ENCODE data around the gene CTSZ. TPM values are rescaled to one million over a fixed set of nuclear protein-coding genes. Genes with fewer than 3 reads are reported as not detected.

Gene CTSZ
- total RNA-seq, 1 experiment from 2014 or later, result 113 TPM

DNA sequence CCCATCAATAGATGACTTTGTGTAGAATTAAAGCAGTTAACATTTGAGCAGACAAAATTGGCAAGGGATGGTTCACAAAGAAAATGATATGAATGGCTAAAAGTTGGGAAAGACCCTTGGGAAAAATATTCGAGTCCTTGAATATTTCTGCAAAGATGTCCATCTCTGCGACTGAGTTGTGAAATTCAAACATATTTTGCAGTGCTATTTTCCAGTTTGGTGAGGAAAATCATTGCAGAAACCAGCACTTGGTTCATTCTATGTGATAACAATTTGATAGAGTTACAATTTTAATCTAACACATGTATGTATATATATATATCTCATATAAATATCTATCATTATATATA is 41.6 kb upstream of the CTSZ start:
- POLR2A ChIA-PET, result no interaction called here
- Histone ChIP-seq H3K4me1 (ENCODE audit: control insufficient read depth, insufficient read depth, low read length) (peaks cover 3% of the 10 kb centered on the region; the same call in 1 of the 2 replicates), H3K36me3 (ENCODE audit: control insufficient read depth, insufficient read depth, low read length) (no peaks in the 10 kb centered on the region), H3K4me3 (ENCODE audit: low read depth in 2 of 2, low read length in 2 of 2) (no peak overlapping the region), H3K27me3 (ENCODE audit: control insufficient read depth, insufficient read depth, low read length) (peaks cover 8% of the 10 kb centered on the region; the same call in 1 of the 2 replicates), H3K9me3 (ENCODE audit: control insufficient read depth, insufficient read depth, low read depth, low read length) (no peaks in the 10 kb centered on the region), H3K27ac (ENCODE audit: low read length) (no peak overlapping the region)
- TF ChIP-seq TCF7L2 (IDR thresholded peaks at IDR 0.05; ENCODE audit: low read depth, low read length), result no peak
- TF ChIP-seq, protein P1, sequence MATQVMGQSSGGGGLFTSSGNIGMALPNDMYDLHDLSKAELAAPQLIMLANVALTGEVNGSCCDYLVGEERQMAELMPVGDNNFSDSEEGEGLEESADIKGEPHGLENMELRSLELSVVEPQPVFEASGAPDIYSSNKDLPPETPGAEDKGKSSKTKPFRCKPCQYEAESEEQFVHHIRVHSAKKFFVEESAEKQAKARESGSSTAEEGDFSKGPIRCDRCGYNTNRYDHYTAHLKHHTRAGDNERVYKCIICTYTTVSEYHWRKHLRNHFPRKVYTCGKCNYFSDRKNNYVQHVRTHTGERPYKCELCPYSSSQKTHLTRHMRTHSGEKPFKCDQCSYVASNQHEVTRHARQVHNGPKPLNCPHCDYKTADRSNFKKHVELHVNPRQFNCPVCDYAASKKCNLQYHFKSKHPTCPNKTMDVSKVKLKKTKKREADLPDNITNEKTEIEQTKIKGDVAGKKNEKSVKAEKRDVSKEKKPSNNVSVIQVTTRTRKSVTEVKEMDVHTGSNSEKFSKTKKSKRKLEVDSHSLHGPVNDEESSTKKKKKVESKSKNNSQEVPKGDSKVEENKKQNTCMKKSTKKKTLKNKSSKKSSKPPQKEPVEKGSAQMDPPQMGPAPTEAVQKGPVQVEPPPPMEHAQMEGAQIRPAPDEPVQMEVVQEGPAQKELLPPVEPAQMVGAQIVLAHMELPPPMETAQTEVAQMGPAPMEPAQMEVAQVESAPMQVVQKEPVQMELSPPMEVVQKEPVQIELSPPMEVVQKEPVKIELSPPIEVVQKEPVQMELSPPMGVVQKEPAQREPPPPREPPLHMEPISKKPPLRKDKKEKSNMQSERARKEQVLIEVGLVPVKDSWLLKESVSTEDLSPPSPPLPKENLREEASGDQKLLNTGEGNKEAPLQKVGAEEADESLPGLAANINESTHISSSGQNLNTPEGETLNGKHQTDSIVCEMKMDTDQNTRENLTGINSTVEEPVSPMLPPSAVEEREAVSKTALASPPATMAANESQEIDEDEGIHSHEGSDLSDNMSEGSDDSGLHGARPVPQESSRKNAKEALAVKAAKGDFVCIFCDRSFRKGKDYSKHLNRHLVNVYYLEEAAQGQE (IDR thresholded peaks at IDR 0.05; ENCODE audit: insufficient read depth in 1 of 2, low read depth in 2 of 2, low read length in 1 of 2), result no peak
- TF ChIP-seq POLR2AphosphoS5 (IDR thresholded peaks at IDR 0.05; ENCODE audit: low read depth, low read length), result no peak
- TF ChIP-seq, protein P2, sequence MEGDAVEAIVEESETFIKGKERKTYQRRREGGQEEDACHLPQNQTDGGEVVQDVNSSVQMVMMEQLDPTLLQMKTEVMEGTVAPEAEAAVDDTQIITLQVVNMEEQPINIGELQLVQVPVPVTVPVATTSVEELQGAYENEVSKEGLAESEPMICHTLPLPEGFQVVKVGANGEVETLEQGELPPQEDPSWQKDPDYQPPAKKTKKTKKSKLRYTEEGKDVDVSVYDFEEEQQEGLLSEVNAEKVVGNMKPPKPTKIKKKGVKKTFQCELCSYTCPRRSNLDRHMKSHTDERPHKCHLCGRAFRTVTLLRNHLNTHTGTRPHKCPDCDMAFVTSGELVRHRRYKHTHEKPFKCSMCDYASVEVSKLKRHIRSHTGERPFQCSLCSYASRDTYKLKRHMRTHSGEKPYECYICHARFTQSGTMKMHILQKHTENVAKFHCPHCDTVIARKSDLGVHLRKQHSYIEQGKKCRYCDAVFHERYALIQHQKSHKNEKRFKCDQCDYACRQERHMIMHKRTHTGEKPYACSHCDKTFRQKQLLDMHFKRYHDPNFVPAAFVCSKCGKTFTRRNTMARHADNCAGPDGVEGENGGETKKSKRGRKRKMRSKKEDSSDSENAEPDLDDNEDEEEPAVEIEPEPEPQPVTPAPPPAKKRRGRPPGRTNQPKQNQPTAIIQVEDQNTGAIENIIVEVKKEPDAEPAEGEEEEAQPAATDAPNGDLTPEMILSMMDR (IDR thresholded peaks at IDR 0.05), result no peak
- TF ChIP-seq SIN3A (IDR thresholded peaks at IDR 0.05; ENCODE audit: borderline replicate concordance, insufficient read depth, low read depth, low read length), result no peak
- intact Hi-C loops (cut with micrococcal nuclease; ENCODE audit: unreplicated experiment), result no loop called here
- CTCF ChIA-PET, result no interaction called here
- ATAC-seq (no peak), DNase-seq (ENCODE audit: low read depth, low spot score) (no peak)
- no TSS peak for BruUV-seq (replicated peaks)
- in situ Hi-C loops (cut with HindIII; ENCODE audit: low pct_unique_long_range_greater_than_20kb, low sequenced_read_pairs), result no loop called here

DNA sequence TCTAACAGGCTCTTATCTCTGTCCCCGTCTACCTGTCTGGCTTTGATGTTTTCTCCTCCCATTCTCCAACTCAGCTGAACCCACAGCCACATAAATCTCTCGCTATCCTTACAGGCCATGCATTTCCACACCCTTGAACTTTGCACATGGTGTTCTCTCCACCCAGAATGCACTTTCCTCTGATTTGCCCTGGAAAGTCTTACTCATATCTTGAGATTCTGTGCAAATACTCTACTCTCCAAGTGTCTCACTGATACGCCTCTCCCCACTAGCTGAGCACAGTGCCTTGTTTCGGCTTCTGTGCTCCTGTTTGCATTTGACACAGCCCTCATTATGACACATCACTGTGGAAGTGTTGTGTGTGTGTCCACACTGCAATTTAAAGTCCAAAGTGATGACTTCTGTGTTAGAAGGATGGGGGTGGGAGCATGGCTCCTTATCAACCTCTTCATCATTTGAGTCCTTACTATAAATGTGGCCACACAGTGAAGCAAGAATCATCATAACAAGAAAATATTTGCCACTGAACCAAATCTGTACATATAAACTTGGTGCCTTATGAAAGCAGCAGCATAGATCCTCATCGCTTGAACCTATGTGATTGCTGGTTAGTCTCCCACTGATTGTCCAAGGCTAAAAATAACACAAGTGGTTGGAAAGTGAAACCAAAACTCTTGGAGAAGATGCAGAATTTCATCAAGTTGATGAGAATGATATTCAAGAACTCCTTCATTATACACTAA is 41.1 kb upstream of the CTSZ start:
- H3K36me3 ChIP-seq (ENCODE audit: control insufficient read depth, insufficient read depth, low read length), result no peaks in the 10 kb centered on the region
- ChIA-PET POLR2A (no interaction called here), CTCF (no interaction called here)
- DNase-seq (ENCODE audit: low read depth, low spot score) (no peak), ATAC-seq (no peak)
- in situ Hi-C loops (cut with HindIII; ENCODE audit: low pct_unique_long_range_greater_than_20kb, low sequenced_read_pairs), result no loop called here
- no peaks in the 10 kb centered on the region for H3K9me3 ChIP-seq (ENCODE audit: control insufficient read depth, insufficient read depth, low read depth, low read length)
- H3K27me3 ChIP-seq (ENCODE audit: control insufficient read depth, insufficient read depth, low read length), result peaks cover 8% of the 10 kb centered on the region; the same call in 1 of the 2 replicates
- intact Hi-C loops (cut with micrococcal nuclease; ENCODE audit: unreplicated experiment), result no loop called here
- BruUV-seq (replicated peaks), result no TSS peak
- no peak overlapping the region for H3K4me3 ChIP-seq (ENCODE audit: low read depth in 2 of 2, low read length in 2 of 2)
- peaks cover 4% of the 10 kb centered on the region; the same call in 1 of the 2 replicates for H3K4me1 ChIP-seq (ENCODE audit: control insufficient read depth, insufficient read depth, low read length)
- no peak overlapping the region for H3K27ac ChIP-seq (ENCODE audit: low read length)
- no peak for TF ChIP-seq TCF7L2 (IDR thresholded peaks at IDR 0.05; ENCODE audit: low read depth, low read length)
- TF ChIP-seq SIN3A (IDR thresholded peaks at IDR 0.05; ENCODE audit: borderline replicate concordance, insufficient read depth, low read depth, low read length), result no peak
- TF ChIP-seq, protein P1 (IDR thresholded peaks at IDR 0.05; ENCODE audit: insufficient read depth in 1 of 2, low read depth in 2 of 2, low read length in 1 of 2), result no peak
- TF ChIP-seq, protein P2 (IDR thresholded peaks at IDR 0.05), result no peak

Measured in Panc1 (cell line).